HEK293T (cell line): Measurements from ENCODE around the gene CXCL8.

ENCODE experiments used
- ARNT ChIP-seq: fragments of 450-650 bp; IDR thresholded peaks from 2 replicates; pipeline ENCODE4 v1.6.1; 2017; ENCODE audit warnings: mild to moderate bottlenecking
- CTBP1 ChIP-seq: fragments of 450-650 bp; IDR thresholded peaks from 2 replicates; pipeline ENCODE4 v1.6.1; 2016; ENCODE audit warnings: borderline replicate concordance
- ELF4 ChIP-seq: fragments of 450-650 bp; IDR thresholded peaks from 2 replicates; pipeline ENCODE4 v1.6.1; 2017; ENCODE audit warnings: antibody characterized with exemption
- FOXM1 ChIP-seq: fragments of 450-650 bp; IDR thresholded peaks from 2 replicates; pipeline ENCODE4 v1.6.1; 2017; ENCODE audit warnings: mild to moderate bottlenecking, borderline replicate concordance
- HDGF ChIP-seq: fragments of 450-650 bp; IDR thresholded peaks from 2 replicates; pipeline ENCODE4 v1.6.1; 2017; ENCODE audit warnings: antibody characterized with exemption, borderline replicate concordance
- L3MBTL2 ChIP-seq: fragments of 450-650 bp; conservative IDR thresholded peaks from 2 replicates; pipeline ENCODE4 v1.6.1; 2016; ENCODE audit warnings: mild to moderate bottlenecking
- NFRKB ChIP-seq: fragments of 450-650 bp; IDR thresholded peaks from 2 replicates; pipeline ENCODE4 v1.6.1; 2016; ENCODE audit warnings: mild to moderate bottlenecking, moderate library complexity
- PKNOX1 ChIP-seq: fragments of 450-650 bp; IDR thresholded peaks from 2 replicates; pipeline ENCODE4 v1.6.1; 2016
- SP1 ChIP-seq: fragments of 450-650 bp; IDR thresholded peaks from 2 replicates; pipeline ENCODE4 v1.6.1; 2017
- SUZ12 ChIP-seq: fragments of 450-650 bp; IDR thresholded peaks from 2 replicates; pipeline ENCODE4 v1.6.1; 2016; ENCODE audit warnings: mild to moderate bottlenecking
- ZNF384 ChIP-seq: fragments of 450-650 bp; IDR thresholded peaks from 2 replicates; pipeline ENCODE4 v1.6.1; 2016

GRCh38 chr4:73692701-73693100 lies 47.7 kb upstream of the CXCL8 start:
- no peak for TF ChIP-seq FOXM1
- TF ChIP-seq ELF4, result no peak
- no peak for TF ChIP-seq SP1
- TF ChIP-seq L3MBTL2, result no peak
- TF ChIP-seq ZNF384, result no peak
- no peak for TF ChIP-seq ARNT
- no peak for TF ChIP-seq SUZ12
- TF ChIP-seq CTBP1, result no peak
- TF ChIP-seq HDGF, result no peak
- TF ChIP-seq PKNOX1, result no peak
- no peak for TF ChIP-seq NFRKB
